Measurements from ENCODE around the gene STK16. TPM values are rescaled to one million over a fixed set of nuclear protein-coding genes. Genes with fewer than 3 reads are reported as not detected.

Gene STK16
- total and polyA plus RNA-seq, 8 donors = 1.2 to 55.9 (median 36.4) TPM

DNA sequence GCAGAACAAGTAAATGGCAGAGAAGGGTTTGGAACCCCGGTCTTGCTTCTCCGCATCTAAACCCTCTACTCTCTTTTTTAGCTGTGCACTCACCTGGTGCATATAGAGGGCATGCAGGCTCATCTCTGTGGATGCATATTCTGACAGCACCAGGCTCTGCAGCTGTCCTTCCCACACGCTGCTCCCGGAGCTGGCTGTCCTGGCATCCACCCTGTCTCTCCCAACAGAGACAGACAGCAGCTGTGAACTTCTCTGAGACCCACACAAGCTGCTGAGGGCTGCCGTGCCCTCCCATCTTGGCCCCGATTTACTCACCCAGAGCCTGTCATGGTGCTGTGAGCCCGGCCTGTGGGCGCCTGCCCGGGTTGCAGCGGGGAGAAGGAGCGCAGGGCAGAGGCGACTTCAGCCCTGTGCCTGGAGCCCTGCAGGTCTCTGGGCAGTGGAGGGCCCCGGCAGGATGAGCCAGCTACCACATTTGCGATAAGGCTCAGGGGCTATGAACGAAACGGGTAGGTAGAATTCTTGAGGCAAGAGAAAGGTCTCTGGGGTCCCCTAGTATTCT, 23.2 kb upstream of the STK16 start:
- H3K36me3 ChIP-seq = peaks cover 59 to 76% (median 74%) of the 10 kb centered on the region in 4 donors
- 89 to 97% (median 93%) methylated on average over 12 to 16 of the region's 16 CpGs for WGBS, 5 donors
- no peaks in the 10 kb centered on the region for H3K27me3 ChIP-seq
- intact Hi-C loops (cut with DNase I; ENCODE audit: low total_unique reads) = loop anchor here (10.0 kb wide), 1 partner anchor 63 kb away; no protein-coding TSS in a partner anchor
- H3K4me3 ChIP-seq = no peak overlapping the region
- DNase-seq = no peak
- no peaks in the 10 kb centered on the region for H3K9me3 ChIP-seq
- H3K4me1 ChIP-seq = peaks cover 20 to 53% (median 30%) of the 10 kb centered on the region in 4 donors
- H3K27ac ChIP-seq = no peak overlapping the region
- TF ChIP-seq, protein P1, sequence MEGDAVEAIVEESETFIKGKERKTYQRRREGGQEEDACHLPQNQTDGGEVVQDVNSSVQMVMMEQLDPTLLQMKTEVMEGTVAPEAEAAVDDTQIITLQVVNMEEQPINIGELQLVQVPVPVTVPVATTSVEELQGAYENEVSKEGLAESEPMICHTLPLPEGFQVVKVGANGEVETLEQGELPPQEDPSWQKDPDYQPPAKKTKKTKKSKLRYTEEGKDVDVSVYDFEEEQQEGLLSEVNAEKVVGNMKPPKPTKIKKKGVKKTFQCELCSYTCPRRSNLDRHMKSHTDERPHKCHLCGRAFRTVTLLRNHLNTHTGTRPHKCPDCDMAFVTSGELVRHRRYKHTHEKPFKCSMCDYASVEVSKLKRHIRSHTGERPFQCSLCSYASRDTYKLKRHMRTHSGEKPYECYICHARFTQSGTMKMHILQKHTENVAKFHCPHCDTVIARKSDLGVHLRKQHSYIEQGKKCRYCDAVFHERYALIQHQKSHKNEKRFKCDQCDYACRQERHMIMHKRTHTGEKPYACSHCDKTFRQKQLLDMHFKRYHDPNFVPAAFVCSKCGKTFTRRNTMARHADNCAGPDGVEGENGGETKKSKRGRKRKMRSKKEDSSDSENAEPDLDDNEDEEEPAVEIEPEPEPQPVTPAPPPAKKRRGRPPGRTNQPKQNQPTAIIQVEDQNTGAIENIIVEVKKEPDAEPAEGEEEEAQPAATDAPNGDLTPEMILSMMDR (IDR thresholded peaks at IDR 0.05) = no peak
- no peak for TF ChIP-seq EP300 (IDR thresholded peaks at IDR 0.05)
- no peak for TF ChIP-seq POLR2AphosphoS5 (IDR thresholded peaks at IDR 0.05)
- TF ChIP-seq POLR2A (IDR thresholded peaks at IDR 0.05) = no peak

- H3K36me3 ChIP-seq = peaks cover 59 to 78% (median 75%) of the 10 kb centered on the region in 4 donors
- peaks cover 20 to 54% (median 28%) of the 10 kb centered on the region in 4 donors for H3K4me1 ChIP-seq
- intact Hi-C loops (cut with DNase I; ENCODE audit: low total_unique reads) = loop anchor here (10.0 kb wide), 1 partner anchor 61 kb away; no protein-coding TSS in a partner anchor
- 87 to 96% (median 93%) methylated on average over 29 to 31 of the region's 31 CpGs for WGBS, 5 donors
- H3K27me3 ChIP-seq = no peaks in the 10 kb centered on the region
- TF ChIP-seq POLR2AphosphoS5 (IDR thresholded peaks at IDR 0.05) (no peak), POLR2A (IDR thresholded peaks at IDR 0.05) (no peak), EP300 (IDR thresholded peaks at IDR 0.05) (no peak)
- TF ChIP-seq, protein P1 (IDR thresholded peaks at IDR 0.05) = no peak
- no peaks in the 10 kb centered on the region for H3K9me3 ChIP-seq
- H3K27ac ChIP-seq = no peak overlapping the region
- no peak overlapping the region for H3K4me3 ChIP-seq
- DNase-seq = no peak
Observed at GRCh38 chr2:219223831-219224610, 21.3 kb upstream of the STK16 start.

DNA sequence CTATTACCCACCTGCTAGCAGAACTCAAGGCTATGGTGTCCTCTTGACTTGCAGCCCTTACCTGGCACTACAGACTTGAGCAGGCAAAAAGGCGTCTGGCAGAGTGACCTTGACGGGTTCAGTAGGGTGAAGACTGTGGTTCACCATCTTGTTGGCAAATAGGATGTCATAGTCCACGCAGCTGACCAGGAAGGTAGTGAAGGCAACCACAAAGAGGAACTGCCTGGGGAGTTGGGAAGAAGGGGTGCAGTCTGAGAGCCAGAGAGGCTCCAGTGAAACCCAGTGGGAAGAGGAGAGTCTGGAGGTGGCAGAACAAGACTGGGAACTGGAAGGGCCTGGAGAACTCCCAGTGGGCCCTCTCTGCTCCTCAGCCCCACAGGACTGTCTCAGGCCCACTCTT, 19.9 kb upstream of the STK16 start:
- Histone ChIP-seq H3K9me3 (no peaks in the 10 kb centered on the region), H3K4me3 (no peak overlapping the region), H3K4me1 (peaks cover 13 to 44% (median 23%) of the 10 kb centered on the region in 4 donors), H3K27me3 (no peaks in the 10 kb centered on the region), H3K36me3 (peaks cover 55 to 69% (median 67%) of the 10 kb centered on the region in 4 donors), H3K27ac (no peak overlapping the region)
- WGBS, 5 donors = 80 to 94% (median 90%) methylated on average over 3 of the region's 3 CpGs
- TF ChIP-seq, protein P1 (IDR thresholded peaks at IDR 0.05) = no peak
- no peak for TF ChIP-seq EP300 (IDR thresholded peaks at IDR 0.05)
- TF ChIP-seq POLR2A (IDR thresholded peaks at IDR 0.05) = no peak
- no peak for TF ChIP-seq POLR2AphosphoS5 (IDR thresholded peaks at IDR 0.05)
- no peak for DNase-seq
- intact Hi-C loops (cut with DNase I; ENCODE audit: low total_unique reads) = loop anchor here (10.0 kb wide), 1 partner anchor 59 kb away; no protein-coding TSS in a partner anchor

- intact Hi-C loops (cut with DNase I; ENCODE audit: low total_unique reads) = loop anchor here (10.0 kb wide), 1 partner anchor 57 kb away; no protein-coding TSS in a partner anchor
- peak in 1 of 2 donors; percentile 32 for DNase-seq
Observed at GRCh38 chr2:219228041-219228910, 17.0 kb upstream of the STK16 start.

More at GRCh38 chr2:219228041-219228910, 17.0 kb upstream of the STK16 start:
- Histone ChIP-seq H3K9me3 (no peaks in the 10 kb centered on the region), H3K4me1 (peaks cover 19 to 57% (median 38%) of the 10 kb centered on the region in 4 donors), H3K27ac (peak overlapping the region in 4 of 5 donors; percentile 95 to 98 (median 96)), H3K27me3 (no peaks in the 10 kb centered on the region), H3K36me3 (peaks cover 38 to 59% (median 53%) of the 10 kb centered on the region in 4 donors), H3K4me3 (peak overlapping the region; percentile 64 to 82 (median 78))
- TF ChIP-seq EP300 (IDR thresholded peaks at IDR 0.05) (no peak), POLR2A (IDR thresholded peaks at IDR 0.05) (no peak), POLR2AphosphoS5 (IDR thresholded peaks at IDR 0.05) (no peak)
- TF ChIP-seq, protein P1 (IDR thresholded peaks at IDR 0.05) = no peak
- 33 to 46% (median 41%) methylated on average over 4 to 7 of the region's 7 CpGs for WGBS, 5 donors

Measured in stomach (tissue), 9 donors.